Gastroesophageal sphincter (tissue), 3 donors: ENCODE data around the gene ERC1.

Experiments used
- CTCF ChIP-seq, 4 experiments: fragments of 200-600 bp in 2 of 4; fragments of 450-650 bp in 2 of 4; sonication (generic) in 1 of 4; IDR thresholded peaks; one replicate each; pipeline ENCODE4 v1.5.1; 2017 to 2019; ENCODE audit warnings: antibody characterized with exemption in 4 of 4, mild to moderate bottlenecking in 2 of 4, moderate library complexity in 2 of 4
- EP300 ChIP-seq: sonication (generic); formaldehyde crosslinking; IDR thresholded peaks from one replicate; pipeline ENCODE4 v1.6.1; 2017; ENCODE audit warnings: antibody characterized with exemption, mild to moderate bottlenecking

GRCh38 chr12:1108276-1108675 lies 117.3 kb downstream of the ERC1 start:
- TF ChIP-seq EP300 = no peak
- no peak for TF ChIP-seq CTCF (IDR thresholded peaks at IDR 0.05)
